HG03521 (cell line): ENCODE measurements around the gene HLA-DOA.

Experiments used
- ATAC-seq: cut with Tn5 transposase; IDR thresholded peaks from one replicate; pipeline ENCODE4 v1.9.1; 2021; ENCODE audit warnings: mild to moderate bottlenecking, moderate library complexity; ENCODE audit not compliant: unreplicated experiment

The HLA-DOA gene

DNA sequence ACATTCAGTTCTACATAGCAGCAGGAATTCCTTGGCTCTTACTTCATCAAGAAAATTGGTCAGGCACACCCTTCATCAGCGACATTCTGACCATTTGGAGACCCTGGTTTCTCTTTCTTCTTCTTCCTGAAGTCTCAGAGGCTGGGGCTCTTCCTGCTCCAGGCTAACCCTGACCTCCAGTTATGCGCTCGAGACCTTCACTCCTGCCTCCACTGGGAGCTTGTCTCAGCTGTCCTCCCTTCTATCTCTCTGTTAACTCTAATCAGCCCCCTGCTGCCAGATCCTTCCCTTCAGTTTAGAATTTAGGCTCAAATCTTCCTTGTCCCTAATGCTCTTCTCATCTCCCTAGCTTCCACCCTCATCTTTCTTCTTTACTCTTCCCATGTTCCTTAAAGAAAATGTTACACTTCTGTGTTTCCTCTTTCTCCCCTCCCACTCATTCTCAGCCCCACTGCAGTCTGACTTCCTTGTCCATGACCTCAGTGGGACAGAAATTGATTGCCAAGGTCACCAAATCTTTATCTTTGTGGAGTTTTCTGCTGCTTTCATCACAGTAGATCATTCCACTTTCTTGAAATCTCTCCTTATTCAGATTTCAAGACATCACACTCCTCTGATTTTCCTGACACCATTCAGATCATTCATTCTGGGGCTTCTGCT lies 8.4 kb upstream of the HLA-DOA start:
- no peak for ATAC-seq

DNA sequence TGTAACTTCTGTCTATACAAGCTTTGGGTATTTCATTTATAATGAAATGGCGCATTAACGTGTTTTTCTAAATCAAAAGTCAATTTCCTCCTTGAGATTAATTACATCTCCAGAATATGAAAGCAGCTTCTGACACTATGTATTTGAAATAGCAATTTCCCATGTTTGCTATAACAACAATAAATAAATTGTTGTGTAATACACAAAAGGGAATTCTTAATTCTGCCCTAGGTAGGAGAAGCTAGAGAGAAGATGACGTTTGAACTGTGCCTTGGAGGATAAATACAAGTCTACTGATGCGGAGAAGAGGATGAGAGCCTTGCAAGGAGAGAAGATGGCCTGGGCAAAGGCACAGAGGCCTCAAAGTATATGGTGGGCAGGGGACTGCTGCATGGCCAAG lies 7.6 kb upstream of the HLA-DOA start:
- ATAC-seq: no peak

GRCh38 chr6:33015798-33016197 lies 6.4 kb upstream of the HLA-DOA start:
- no peak for ATAC-seq

DNA sequence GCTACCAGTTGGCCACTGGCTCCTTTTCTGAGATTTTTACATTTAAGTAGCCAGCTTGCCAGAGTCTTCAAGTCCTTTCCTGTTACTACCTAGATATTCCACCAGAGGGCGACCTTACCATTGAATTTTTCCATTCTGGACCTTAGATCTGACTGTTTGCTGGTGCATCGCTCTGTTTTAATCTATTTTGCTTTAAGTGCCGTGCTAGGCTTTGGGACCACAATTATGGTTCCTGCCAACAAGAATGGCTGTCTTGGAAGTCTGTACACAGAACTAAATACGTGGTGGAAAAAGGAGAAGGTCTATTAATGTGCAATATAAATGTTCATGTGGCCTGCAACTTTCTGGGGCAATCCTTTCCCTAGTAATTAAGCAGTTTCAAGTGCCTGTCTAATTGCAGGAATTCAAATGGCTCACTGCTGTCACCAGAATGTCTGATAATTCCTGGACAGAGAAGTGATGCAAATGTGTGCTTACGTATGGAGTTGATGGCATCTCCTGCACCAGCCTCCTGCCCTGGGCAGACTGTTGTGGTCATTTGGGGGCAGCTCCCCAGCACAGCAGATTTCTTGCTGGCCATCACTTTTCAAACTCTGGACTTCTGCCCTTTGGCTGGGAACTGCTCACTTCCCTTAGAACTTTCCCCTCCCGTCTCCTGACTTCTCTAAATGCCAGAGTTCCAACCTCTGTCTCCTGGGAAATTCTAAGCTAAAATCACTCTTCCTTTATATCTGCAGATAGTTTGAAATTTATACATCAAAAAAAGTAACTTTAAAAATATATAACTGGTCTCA lies 5.6 kb upstream of the HLA-DOA start:
- ATAC-seq: no peak

DNA sequence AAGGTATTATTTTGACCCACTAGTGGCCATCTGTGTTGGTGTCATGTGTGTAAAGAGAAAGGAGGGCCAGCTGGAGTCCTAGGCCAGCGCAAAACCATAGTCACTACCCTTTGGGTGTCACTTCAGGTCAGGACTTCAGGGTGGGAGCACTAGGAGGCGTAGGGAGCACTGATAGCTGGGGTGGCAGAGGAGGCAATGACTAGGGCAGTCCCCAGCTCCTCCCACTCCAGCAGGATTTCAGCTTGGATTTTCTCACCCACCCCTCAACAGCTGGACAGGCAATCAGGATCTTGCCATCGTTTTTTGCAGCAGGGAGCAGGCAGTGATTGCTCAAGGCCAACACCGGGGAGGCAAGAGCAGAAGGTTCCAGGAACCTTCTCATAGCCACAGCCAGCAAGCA lies 4.2 kb upstream of the HLA-DOA start:
- ATAC-seq: no peak

DNA sequence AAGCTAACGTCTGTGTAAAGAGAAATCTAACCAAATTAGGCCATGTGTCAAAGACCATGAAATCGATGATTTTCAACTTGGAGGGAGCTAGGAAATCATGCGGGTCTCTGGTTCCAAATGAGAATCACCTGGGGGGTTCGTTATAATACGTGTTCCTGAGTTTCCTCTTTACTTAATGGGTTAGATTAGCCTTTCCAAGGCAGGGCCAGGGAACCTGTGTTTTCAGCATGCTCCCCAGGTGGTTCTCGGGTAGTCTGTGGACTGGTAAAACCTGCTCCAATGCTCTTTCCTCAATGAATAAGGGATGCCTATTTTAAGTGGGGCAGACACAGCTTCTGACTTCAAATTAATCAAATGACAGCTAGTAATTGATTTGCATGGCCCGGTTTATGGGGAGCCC lies 965 bp upstream of the HLA-DOA start:
- ATAC-seq: no peak

DNA sequence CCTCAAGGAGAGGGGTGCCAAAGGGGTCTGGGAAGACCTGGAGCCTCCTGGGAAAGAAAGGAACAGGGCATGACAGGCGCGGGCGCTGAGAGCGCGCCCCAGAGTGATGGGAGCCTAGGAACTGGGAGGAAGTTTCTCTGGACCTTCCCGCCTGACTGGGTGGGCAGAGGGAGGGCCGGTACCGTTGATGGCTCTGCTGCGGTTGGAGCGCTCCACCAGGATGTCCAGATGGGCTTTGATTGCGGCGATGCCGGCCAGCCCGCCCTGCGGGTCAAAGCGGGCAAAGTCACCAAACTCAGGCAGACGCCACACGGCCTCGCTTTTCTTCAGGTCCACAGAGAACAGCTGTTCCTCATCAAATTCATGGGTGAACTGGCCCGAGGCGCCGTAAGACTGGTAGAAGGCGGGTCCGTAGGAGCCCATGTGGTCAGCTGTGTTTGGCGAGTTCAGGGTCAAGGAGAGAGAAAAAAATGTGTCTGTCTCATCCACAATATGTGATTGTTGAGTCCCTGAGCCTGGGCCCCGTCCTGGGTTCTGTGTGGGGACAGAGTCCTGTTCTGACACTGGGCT lies 1.5 kb downstream of the HLA-DOA start:
- no peak for ATAC-seq

GRCh38 chr6:33004940-33005339 lies 4.5 kb downstream of the HLA-DOA start:
- ATAC-seq: no peak

DNA sequence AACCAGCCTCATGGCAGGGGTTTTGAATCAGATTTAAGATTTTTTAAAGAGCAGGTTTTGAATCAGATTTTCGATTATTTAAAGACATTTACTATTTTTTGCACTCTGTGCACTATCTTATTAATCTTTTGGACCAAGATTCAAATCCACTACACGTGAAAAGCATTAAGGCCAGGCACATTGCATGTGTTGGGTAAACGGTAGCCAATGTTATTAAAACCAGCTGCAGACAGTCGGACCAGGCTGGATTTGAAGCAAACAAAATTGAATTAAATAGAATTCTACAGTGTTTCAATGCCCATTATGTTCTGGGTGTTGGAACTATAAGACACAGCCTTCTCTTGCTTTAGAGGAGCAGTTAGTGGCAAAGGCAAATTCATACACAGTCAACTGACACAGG lies 7.7 kb downstream of the HLA-DOA start:
- ATAC-seq: no peak

- no peak for ATAC-seq
These were observed 9.3 kb downstream of the HLA-DOA start for GRCh38 chr6:33000055-33000454.

GRCh38 chr6:32995448-32995847 lies 13.9 kb downstream of the HLA-DOA start:
- ATAC-seq: no peak

GRCh38 chr6:32993363-32993973 lies 15.9 kb downstream of the HLA-DOA start:
- ATAC-seq: no peak

DNA sequence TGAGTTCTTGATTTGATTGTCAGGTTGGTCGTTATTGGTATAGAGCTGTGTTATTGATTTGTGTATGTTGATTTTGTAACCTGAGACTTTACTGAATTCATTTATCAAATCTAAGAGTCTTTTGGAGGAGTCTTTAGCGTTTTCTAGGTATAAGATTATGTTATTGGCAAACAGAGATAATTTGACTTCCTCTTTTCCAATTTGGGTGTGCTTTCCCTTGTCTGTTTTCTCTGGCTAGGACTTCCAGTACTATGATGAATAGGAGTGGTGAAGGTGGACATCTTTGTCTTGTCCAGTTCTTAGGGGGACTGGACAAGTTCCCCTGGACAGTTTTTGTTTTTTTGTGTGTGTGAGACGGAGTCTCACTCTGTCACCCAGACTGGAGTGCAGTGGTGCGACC lies 17.4 kb downstream of the HLA-DOA start:
- ATAC-seq: no peak

DNA sequence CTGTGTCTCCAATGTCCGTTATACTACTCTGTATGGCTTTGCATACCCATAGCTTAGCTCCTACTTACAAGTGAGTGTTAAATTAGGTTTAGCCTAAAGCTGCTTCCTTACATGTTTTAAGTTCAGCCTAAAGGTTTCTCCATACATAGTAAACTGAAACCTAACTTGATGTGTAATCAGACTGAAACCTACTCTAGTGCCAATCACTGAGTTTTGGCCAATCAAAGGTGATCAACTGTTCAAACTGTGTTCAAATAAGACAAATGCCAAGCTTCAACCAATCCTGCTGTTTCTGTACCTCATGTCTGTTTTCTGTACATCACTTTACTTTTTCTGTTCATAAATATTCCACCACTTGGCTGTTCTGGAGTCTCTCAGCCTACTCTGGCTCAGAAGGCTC lies 20.0 kb downstream of the HLA-DOA start:
- ATAC-seq: no peak

DNA sequence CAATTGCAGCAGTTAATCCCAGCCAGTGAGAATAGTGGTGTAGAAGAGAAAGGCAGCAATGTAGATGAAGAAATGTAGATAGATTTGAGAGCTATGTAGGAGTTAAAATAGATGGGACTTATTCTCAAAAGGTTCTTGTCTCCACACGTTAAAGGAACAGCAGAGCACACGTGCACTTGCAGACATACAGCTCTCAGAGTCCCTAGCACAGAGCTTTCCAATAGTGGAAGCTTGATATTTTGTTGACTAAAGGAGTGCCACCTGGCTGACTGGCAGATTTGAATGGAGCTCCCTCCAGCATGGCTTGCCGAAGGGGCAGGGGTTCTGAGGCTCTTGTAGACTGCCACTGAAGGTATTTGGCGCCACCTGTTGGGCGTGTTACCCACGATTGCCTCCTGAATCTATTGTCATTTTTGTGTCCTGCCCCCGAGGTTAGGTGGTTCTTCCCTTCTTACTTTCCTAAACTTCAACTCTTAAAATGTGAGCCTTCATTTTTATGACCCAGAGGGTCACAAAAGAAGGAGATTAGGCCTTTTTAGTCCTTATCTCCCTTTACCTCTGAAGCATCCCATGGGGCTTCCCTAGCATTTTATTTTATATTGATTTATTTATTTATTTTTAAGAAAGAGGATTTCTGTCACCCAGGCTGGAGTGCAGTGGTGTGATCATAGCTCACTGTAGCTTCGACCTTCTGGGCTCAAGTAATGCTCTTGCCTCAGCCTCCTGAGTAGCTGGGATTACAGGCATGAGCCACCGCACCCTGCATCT lies 24.6 kb downstream of the HLA-DOA start:
- no peak for ATAC-seq

- ATAC-seq: no peak
These were observed 25.3 kb downstream of the HLA-DOA start for GRCh38 chr6:32983964-32984621.

DNA sequence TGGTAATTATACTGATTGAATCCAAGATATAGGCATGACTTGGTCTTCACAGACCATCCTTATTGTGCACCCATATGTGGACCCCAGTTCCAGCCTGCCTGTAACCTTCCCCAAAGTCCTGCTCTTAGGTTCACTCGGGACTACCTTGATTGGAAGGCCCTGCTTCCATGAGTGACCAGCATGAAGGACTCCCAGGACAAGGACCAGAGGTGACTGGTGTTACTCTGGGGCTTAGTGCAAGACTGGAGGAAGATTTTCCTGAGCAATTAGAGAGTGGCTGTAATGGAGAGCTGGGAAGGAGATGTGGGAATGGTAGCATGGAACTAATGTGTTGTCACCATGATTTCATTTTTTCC lies 25.9 kb downstream of the HLA-DOA start:
- ATAC-seq: no peak

- ATAC-seq: no peak
These were observed 26.5 kb downstream of the HLA-DOA start for GRCh38 chr6:32982702-32983492.

DNA sequence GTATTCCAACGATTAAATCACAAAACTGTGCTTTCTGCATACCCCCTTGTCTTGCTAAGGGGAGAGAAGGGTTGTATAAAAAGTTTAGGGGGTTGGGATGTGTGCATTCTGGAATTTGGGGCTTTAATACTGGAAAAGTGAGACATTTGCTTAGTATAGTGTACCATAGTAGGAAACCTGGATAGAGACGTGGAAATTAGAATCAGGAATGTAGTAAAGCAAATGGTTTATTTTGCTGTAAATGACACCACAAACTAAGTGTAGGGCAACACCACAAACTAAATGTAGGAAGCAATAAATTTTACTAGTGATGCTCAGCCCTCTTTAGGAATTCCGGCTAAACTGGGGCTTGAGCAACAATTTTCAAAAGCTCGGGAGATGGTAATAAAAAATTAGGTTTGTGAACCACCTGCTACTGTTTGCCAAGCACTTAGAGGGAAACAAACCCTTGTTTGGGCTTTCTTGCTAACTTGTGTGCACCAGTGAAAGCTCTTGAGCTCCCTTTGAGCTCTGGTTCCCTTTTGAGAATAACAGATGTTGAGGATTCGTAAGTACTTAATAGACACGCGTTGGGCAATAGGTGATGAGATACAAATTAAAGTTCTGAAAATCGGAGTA lies 27.2 kb downstream of the HLA-DOA start:
- no peak for ATAC-seq
